Activated CD8-positive, alpha-beta T cell treated with anti-CD3 and anti-CD28 coated beads, Interleukin-2, amount 10 ng/mL, durations not matched to agents 7 days and 5 days (primary cell): Measurements from ENCODE around the gene TMBIM1. TPM values are rescaled to one million over a fixed set of nuclear protein-coding genes. Genes with fewer than 3 reads are reported as not detected.

ENCODE experiments used
- ATAC-seq: fragments of 150-1000 bp; cut with Tn5 transposase; one replicate; pipeline ENCODE4 v1.10.0; 2021; ENCODE audit warnings: moderate library complexity
- CTCF ChIA-PET: fragments of 350-600 bp; sonication (Branson Sonifier 250); formaldehyde crosslinking; loops from one replicate; lab custom pipeline; 2021; ENCODE audit warnings: antibody characterized with exemption; lab: Charles Lee
- POLR2A ChIA-PET: fragments of 350-600 bp; sonication (Branson Sonifier 250); formaldehyde crosslinking; loops from one replicate; lab custom pipeline; 2021; ENCODE audit warnings: antibody characterized with exemption; lab: Charles Lee
- DNase-seq: peaks from one replicate; pipeline ENCODE4 v3.0.0-alpha.2; 2020
- H3K27ac Mint-ChIP-seq: one replicate; pipeline ENCODE4 v1.8.0; 2021; ENCODE audit warnings: mild to moderate bottlenecking, mixed read lengths
- H3K27me3 Mint-ChIP-seq: one replicate; pipeline ENCODE4 v1.8.0; 2021; ENCODE audit warnings: low read depth, mixed read lengths
- H3K36me3 Mint-ChIP-seq: one replicate; pipeline ENCODE4 v1.8.0; 2021; ENCODE audit warnings: low read depth, mixed read lengths
- H3K4me1 Mint-ChIP-seq: one replicate; pipeline ENCODE4 v1.8.0; 2021; ENCODE audit warnings: low read depth, mixed read lengths
- H3K4me3 Mint-ChIP-seq: one replicate; pipeline ENCODE4 v1.8.0; 2021; ENCODE audit warnings: mild to moderate bottlenecking, mixed read lengths
- H3K9me3 Mint-ChIP-seq: one replicate; pipeline ENCODE4 v1.8.0; 2022; ENCODE audit warnings: mixed read lengths; ENCODE audit not compliant: insufficient read depth
- total RNA-seq, 2 experiments: library from RNA; stranded (reverse); gene quantifications; one replicate each; pipeline ENCODE4 v1.2.3, GENCODE V29; 2021

Gene TMBIM1, protein sequence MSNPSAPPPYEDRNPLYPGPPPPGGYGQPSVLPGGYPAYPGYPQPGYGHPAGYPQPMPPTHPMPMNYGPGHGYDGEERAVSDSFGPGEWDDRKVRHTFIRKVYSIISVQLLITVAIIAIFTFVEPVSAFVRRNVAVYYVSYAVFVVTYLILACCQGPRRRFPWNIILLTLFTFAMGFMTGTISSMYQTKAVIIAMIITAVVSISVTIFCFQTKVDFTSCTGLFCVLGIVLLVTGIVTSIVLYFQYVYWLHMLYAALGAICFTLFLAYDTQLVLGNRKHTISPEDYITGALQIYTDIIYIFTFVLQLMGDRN
- total RNA-seq = 10 to 100 TPM; 52.9 to 58.9 TPM

DNA sequence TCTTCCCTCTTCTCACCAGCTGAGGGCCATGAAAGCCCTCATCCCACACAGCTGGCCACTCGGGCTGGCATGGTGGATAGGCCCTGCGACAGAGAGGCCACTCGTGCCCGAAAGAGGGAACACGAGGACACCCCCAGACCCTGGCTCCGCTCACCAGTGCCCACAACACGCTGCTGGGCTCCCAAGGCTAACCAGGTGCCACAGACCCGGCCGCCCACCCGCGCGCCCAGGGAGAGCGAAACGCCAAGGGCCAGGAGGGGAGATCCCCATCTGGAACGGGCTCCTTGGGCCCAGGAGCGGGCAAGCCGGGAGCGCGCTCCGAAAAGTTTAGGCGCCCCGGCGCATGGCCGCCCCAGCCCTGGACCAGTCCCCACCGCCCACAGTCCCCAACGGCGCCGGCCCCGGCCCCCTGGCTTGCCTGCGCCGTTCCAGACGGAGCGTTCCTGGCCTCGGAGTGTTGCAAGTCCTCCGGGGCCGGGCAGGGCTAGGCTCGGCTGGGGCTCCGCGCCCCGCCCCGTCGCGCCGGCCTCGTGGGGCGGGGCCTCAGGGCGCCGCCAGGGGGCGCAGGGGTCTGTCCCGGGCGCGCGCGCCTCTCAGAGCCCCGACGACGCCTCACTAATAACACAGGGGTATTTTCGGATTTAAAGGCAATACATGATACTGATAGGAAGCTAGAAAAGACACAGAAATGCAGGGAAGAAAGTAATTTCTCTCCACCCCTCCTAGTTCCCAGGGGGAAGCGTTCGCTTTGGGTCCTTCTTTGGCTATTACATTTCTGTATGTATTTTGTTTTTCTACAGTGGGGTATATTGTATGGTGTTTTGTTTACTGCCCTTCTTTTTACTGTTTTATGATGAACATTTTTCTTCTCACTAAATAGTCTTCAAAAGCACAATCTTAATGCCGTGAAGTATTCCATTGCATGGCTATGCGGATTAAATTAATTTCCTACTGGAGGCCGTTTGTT lies at the start of gene TMBIM1:
Gene TMBIM1 (minus strand): TSS at position 456 of the 967 bp plus-strand sequence. CDS start 10,362 bp downstream, outside the sequence.
- Mint-ChIP-seq H3K27me3 (no peaks in the 10 kb centered on the region), H3K4me1 (peaks cover 60% of the 10 kb centered on the region), H3K9me3 (no peaks in the 10 kb centered on the region), H3K4me3 (peak within 1 kb of the TSS; percentile 80), H3K27ac (peak within 1 kb of the TSS; percentile 89), H3K36me3 (peaks cover 7% of the 10 kb centered on the region)
- ChIA-PET POLR2A (interaction anchor here (1.4 kb wide), 1 partner anchor 104 kb away, joined by 6 read pairs; no protein-coding TSS in a partner anchor), CTCF (interaction anchor here (0.6 to 4.1 kb wide), 23 partner anchors 8 to 595 kb away, joined by 3 to 43 read pairs (median 4); partner anchors contain the start of genes AAMP, CATIP and PNKD)
- ATAC-seq (peak; percentile 90), DNase-seq (peak; percentile 81)

DNA sequence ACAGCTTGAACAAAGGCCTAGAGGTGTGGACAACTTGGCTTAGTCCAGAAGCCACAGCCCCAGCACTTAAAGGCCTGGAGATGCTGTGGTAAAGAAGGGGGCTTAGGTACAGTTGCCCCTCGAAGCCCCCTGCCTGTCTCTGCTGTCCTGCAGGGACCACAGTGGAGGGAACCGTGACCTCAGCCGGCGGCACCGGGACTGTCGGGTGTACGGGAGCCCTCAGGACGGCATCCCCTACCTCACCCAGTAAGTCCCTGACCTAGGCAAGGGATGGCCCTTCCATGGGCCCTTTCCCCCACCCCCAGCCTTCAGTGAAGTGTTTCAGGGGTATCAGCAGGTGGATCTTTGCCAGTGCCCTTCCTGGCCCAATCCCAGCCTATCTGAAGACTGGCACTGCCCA lies 49.1 kb upstream of the TMBIM1 start:
- H3K9me3 Mint-ChIP-seq = no peaks in the 10 kb centered on the region

DNA sequence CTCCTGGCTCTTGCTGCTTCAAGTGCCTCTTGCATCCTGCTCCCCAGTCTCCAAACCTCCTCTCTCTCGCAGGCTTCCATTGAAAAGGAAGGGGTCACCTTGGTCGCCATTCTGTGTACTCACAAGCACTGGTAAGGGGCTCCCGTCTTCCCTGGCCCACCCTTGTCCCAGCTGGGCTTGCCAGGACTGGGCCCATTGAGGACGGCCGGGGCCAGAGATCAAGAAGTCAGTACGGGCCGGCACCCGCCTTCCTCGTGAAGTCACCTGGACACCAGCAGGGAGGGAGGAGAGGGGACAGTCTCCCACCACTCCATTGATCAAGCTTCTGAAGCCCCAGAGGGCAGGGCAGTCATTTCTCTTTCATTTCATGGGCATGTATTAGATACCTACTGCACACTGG lies 48.4 kb upstream of the TMBIM1 start:
- DNase-seq = no peak
- Mint-ChIP-seq H3K27ac (no peak overlapping the region), H3K36me3 (no peaks in the 10 kb centered on the region), H3K27me3 (no peaks in the 10 kb centered on the region), H3K9me3 (no peaks in the 10 kb centered on the region), H3K4me1 (no peaks in the 10 kb centered on the region), H3K4me3 (no peak overlapping the region)
- ChIA-PET CTCF (no interaction called here), POLR2A (no interaction called here)
- no peak for ATAC-seq

More for the DNA sequence above, 49.1 kb upstream of the TMBIM1 start:
- Mint-ChIP-seq H3K36me3 (no peaks in the 10 kb centered on the region), H3K4me1 (no peaks in the 10 kb centered on the region), H3K4me3 (no peak overlapping the region), H3K27ac (no peak overlapping the region), H3K27me3 (no peaks in the 10 kb centered on the region)
- DNase-seq (no peak), ATAC-seq (no peak)
- ChIA-PET CTCF (no interaction called here), POLR2A (no interaction called here)

DNA sequence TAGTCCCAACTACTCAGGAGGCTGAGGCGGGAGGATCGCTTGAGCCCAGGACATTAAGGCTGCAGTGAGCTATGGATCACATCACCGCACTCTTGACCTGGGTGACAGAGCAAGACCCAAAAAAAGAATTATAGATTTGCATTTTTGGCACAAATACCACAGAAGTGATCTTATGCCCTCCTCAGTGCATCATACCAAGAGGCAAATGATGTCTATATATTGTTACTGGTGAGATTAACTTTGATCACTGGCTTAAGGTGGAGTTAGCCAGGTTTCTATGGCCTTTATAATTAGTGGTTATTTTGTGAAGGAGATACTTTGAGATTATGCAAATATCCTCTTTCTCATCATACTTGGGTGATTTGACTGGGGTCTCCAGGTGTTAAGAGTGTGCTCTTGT lies 42.2 kb upstream of the TMBIM1 start:
- no peaks in the 10 kb centered on the region for H3K27me3 Mint-ChIP-seq
- POLR2A ChIA-PET = no interaction called here
- no peaks in the 10 kb centered on the region for H3K9me3 Mint-ChIP-seq
- no peaks in the 10 kb centered on the region for H3K36me3 Mint-ChIP-seq
- H3K27ac Mint-ChIP-seq = no peak overlapping the region
- H3K4me3 Mint-ChIP-seq = no peak overlapping the region
- CTCF ChIA-PET = no interaction called here
- DNase-seq (no peak), ATAC-seq (no peak)
- H3K4me1 Mint-ChIP-seq = no peaks in the 10 kb centered on the region

DNA sequence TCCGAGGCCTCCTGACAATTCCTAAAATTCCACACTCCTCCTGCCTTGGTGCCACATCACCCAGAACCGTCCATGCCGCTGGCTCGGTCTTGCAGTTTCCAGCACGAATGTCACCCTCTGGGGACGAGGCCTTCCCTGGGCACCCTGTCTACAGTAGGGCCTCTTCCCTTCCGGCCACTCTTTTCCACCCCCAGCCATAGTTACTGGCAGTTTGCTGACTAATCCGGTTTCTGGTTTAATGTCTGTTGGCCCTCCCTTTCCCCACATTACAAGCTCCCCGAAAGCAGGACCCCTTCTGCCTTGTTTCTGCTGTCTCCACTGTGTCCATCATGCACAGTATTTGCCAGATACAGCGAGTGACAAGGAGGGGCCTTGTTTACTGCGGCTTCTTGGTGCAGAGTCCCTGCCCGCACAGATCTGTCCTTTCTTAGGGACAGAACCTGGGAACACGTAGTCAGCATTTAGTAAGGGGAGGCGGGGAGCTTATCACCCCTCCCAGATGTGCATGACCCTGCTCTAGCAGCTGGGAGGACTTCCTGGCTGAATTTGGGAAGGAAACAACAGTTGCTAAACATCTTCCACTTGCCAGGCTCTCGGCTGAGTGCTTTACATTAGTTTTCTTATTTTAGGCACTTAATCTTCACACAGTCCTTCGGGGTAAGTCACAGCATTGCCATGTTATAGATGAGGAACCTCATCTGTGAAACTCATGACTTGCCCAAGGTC lies 40.8 kb upstream of the TMBIM1 start:
- no peaks in the 10 kb centered on the region for H3K36me3 Mint-ChIP-seq
- CTCF ChIA-PET = no interaction called here
- ATAC-seq = no peak

DNA sequence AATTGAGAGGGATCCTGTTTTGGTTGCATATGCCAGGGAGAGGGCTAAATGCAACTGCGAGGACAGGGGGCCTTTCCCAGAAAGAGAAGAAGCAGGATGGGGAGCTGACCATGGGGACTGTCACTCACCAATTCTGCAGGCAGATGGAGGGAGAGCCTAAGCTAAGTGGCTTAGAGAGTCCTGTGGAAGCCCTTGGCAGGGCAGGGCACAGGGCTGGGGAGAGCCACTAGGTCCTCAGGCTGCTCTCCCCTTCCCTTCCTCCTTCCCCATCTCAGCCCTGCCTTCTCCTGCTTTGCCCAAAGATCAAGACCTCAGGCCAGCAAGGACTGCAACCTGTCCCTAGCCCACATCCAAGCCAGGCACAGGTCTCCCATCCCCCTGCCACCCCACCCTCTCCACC lies 40.0 kb upstream of the TMBIM1 start:
- Mint-ChIP-seq H3K27ac (no peak overlapping the region), H3K36me3 (no peaks in the 10 kb centered on the region), H3K9me3 (no peaks in the 10 kb centered on the region), H3K4me3 (no peak overlapping the region), H3K27me3 (no peaks in the 10 kb centered on the region), H3K4me1 (peaks cover 2% of the 10 kb centered on the region)
- no peak for DNase-seq
- ChIA-PET CTCF (no interaction called here), POLR2A (no interaction called here)
- ATAC-seq = no peak

More for the DNA sequence above, 40.8 kb upstream of the TMBIM1 start:
- H3K9me3 Mint-ChIP-seq = no peaks in the 10 kb centered on the region
- H3K4me1 Mint-ChIP-seq = no peaks in the 10 kb centered on the region
- peak overlapping the region; percentile 40 for H3K27ac Mint-ChIP-seq
- H3K27me3 Mint-ChIP-seq = no peaks in the 10 kb centered on the region
- POLR2A ChIA-PET = interaction anchor here (0.6 kb wide), 1 partner anchor 46 kb away, joined by 3 read pairs; no protein-coding TSS in a partner anchor
- no peak overlapping the region for H3K4me3 Mint-ChIP-seq
- no peak for DNase-seq

DNA sequence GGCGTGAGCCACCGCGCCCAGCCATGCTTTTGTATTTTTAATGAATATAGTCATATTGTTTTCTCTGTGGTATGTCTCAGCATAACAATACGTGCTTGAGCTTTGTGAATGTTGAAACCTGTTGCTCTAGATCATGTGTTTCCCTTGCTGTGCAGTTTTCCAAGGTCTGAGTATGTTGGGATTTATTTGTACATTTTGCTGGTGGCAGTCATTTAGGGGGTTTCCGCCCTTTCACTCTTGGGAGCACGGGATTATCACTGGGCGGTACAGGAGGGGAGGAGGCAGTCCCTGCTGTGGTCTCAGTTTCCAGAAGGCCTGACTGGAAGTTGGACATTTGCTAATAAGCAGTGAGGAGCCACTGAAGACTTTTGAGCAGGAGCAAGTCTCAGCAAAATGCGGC lies 39.4 kb upstream of the TMBIM1 start:
- no peaks in the 10 kb centered on the region for H3K36me3 Mint-ChIP-seq
- CTCF ChIA-PET = no interaction called here
- POLR2A ChIA-PET = no interaction called here
- H3K27me3 Mint-ChIP-seq = no peaks in the 10 kb centered on the region
- no peak overlapping the region for H3K4me3 Mint-ChIP-seq
- H3K9me3 Mint-ChIP-seq = no peaks in the 10 kb centered on the region
- ATAC-seq (no peak), DNase-seq (no peak)
- no peak overlapping the region for H3K27ac Mint-ChIP-seq
- H3K4me1 Mint-ChIP-seq = peaks cover 2% of the 10 kb centered on the region

DNA sequence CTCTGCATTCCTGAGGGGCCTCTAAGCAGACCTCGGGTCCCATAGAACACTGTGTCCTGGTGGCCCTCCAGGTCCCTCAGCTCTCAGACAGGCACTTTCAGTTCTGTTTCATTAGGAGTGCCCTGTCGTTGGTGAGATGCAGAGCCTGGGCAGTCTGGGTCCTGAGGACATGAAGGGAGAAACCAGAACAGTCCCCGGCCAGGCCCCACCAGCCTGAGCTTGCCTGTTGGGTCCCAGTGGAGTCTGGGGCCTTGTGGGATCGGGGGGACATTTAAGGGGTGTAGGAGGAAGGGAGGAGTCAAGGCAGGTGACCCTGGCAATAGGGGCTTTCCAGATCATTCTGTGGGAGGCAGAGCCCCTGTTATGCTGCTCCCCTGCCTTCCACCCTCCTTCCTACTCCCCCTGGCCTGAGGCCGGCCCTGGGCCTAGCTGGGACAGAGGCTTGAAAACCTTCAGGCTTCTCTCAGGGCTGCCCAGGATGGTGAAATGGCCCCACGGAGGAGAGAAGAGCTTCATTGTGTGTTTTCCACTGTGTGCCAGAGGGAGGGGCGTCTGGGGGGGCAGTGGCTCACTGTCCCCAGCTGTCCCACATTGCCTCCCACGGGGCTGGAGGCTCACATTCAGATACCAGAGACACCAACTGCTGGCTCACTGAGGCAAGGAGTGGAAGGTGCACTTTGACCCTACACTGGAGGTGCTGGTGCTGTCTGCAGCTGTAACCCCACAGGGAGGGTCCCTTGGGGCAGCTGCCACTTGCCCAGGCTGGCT lies 37.7 kb upstream of the TMBIM1 start:
- ChIA-PET POLR2A (no interaction called here), CTCF (no interaction called here)
- Mint-ChIP-seq H3K4me3 (no peak overlapping the region), H3K27me3 (peaks cover 3% of the 10 kb centered on the region), H3K9me3 (no peaks in the 10 kb centered on the region), H3K27ac (no peak overlapping the region), H3K4me1 (peaks cover 2% of the 10 kb centered on the region), H3K36me3 (no peaks in the 10 kb centered on the region)
- no peak for DNase-seq
- ATAC-seq = no peak

DNA sequence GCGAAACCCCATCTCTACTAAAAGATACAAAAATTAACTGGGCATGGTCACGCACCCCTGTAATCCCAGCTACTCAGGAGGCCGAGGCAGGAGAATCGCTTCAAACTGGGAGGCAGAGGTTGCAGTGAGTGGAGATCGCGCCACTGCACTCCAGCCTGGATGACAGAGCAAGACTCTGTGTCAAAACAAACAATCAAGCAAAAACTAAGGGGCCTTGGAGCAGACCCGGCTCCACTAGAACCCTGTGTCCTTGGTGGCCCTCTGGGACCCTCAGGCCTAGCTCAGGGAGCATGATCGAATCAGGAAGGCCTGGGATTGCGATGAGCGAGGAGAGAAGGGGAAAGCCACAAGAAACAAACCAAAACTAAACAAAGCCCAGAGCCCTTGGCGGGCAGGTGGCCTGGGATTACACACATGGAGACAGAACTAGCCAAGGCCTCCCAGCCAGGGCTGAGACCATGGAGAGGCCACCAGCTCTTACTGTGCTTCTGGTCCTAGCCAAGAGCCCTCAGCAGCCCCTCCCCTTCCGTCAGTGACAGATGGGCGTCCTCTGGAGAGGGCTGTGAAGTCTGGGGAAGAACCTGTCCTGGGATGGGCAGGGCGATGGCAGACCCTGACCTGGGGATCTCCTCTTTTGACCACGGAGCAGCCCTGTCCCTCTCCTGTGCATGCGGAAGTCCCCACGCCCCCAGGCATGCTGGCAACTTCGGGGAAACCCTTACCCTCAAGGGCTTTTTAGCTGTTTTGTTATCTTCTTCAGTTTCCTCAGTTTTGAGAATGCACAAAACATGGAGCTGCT lies 36.9 kb upstream of the TMBIM1 start:
- Mint-ChIP-seq H3K27ac (no peak overlapping the region), H3K27me3 (peaks cover 6% of the 10 kb centered on the region), H3K9me3 (no peaks in the 10 kb centered on the region), H3K4me1 (peaks cover 2% of the 10 kb centered on the region), H3K4me3 (no peak overlapping the region), H3K36me3 (no peaks in the 10 kb centered on the region)
- ATAC-seq (no peak), DNase-seq (no peak)
- POLR2A ChIA-PET = no interaction called here
- CTCF ChIA-PET = no interaction called here

DNA sequence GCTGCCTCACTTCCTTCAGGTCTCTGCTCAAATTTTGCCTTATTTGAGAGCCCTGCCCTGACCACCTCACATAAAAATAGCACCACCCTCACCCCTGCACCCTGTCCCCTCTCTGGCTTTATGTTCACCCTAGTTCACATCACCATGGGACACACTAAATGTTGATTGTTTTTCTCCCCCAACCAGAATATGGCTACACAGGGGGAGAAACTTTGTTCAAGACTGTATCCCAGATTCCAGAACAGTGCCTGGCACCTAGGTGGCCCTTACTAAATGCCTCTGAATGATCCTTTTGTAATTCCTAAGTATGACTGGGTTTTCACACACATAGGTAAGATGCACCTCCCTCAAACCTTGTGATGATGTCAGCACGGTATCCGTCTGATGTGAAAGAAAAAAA lies 36.0 kb upstream of the TMBIM1 start:
- DNase-seq = no peak
- H3K27me3 Mint-ChIP-seq = peaks cover 14% of the 10 kb centered on the region
- POLR2A ChIA-PET = no interaction called here
- peaks cover 11% of the 10 kb centered on the region for H3K4me1 Mint-ChIP-seq
- no peaks in the 10 kb centered on the region for H3K9me3 Mint-ChIP-seq
- no peaks in the 10 kb centered on the region for H3K36me3 Mint-ChIP-seq
- CTCF ChIA-PET = no interaction called here
- no peak for ATAC-seq
- H3K27ac Mint-ChIP-seq = no peak overlapping the region
- H3K4me3 Mint-ChIP-seq = no peak overlapping the region
